Caco-2 (cell line): ENCODE measurements around the gene PITRM1. TPM values are rescaled to one million over a fixed set of nuclear protein-coding genes. Genes with fewer than 3 reads are reported as not detected.

Experiments
- BruUV-seq: library from RNA; stranded (reverse); fragments of 400-500 nt; replicated peaks from 2 replicates; lab custom pipeline; 2021; lab: Mats Ljungman, UMichigan
- CTCF ChIA-PET: fragments of 300-600 bp; sonication (Branson Sonifier 250); formaldehyde crosslinking; loops from one replicate; lab custom pipeline; 2022; ENCODE audit warnings: antibody characterized with exemption; lab: Charles Lee
- POLR2A ChIA-PET: fragments of 300-600 bp; sonication (Branson Sonifier 250); formaldehyde crosslinking; loops from one replicate; lab custom pipeline; 2022; ENCODE audit warnings: antibody characterized with exemption; lab: Charles Lee
- DNase-seq, 2 experiments: peaks; one replicate each; pipeline versions ENCODE4 v3.0.0 to v3.0.0-alpha.2; 2020 to 2022
- H3K27me3 ChIP-seq: replicated peaks from 2 replicates; pipeline ENCODE4 v1.6.0; 2011; ENCODE audit warnings: low read length; ENCODE audit not compliant: control insufficient read depth, insufficient read depth
- H3K36me3 ChIP-seq: 2 replicates; pipeline ENCODE4 v1.5.1; 2011; ENCODE audit warnings: low read length; ENCODE audit not compliant: control insufficient read depth, insufficient read depth
- H3K4me1 ChIP-seq: fragments of 250-450 bp; sonication (Bioruptor Pico); 2 replicates; pipeline ENCODE4 v1.5.1; 2020; ENCODE audit warnings: mild to moderate bottlenecking
- H3K4me3 ChIP-seq: 2 replicates; pipeline ENCODE4 v1.5.1; 2011; ENCODE audit warnings: low read depth, mild to moderate bottlenecking, control low read depth, low read length
- H3K9me3 ChIP-seq: fragments of 250-450 bp; sonication (Bioruptor Pico); 2 replicates; pipeline ENCODE4 v1.5.1; 2020; ENCODE audit warnings: mild to moderate bottlenecking, moderate library complexity
- H3K27ac Mint-ChIP-seq: one replicate; pipeline ENCODE4 v1.8.0; 2022; ENCODE audit warnings: mixed read lengths; ENCODE audit not compliant: unreplicated experiment
- H3K27me3 Mint-ChIP-seq: one replicate; pipeline ENCODE4 v1.8.0; 2022; ENCODE audit warnings: mixed read lengths; ENCODE audit not compliant: insufficient read depth, unreplicated experiment
- H3K36me3 Mint-ChIP-seq: one replicate; pipeline ENCODE4 v1.8.0; 2022; ENCODE audit warnings: mild to moderate bottlenecking, mixed read lengths; ENCODE audit not compliant: insufficient read depth, unreplicated experiment
- H3K4me1 Mint-ChIP-seq: one replicate; pipeline ENCODE4 v1.8.0; 2022; ENCODE audit warnings: low read depth, mixed read lengths; ENCODE audit not compliant: unreplicated experiment
- H3K4me3 Mint-ChIP-seq: one replicate; pipeline ENCODE4 v1.8.0; 2022; ENCODE audit warnings: mild to moderate bottlenecking, moderate library complexity, mixed read lengths; ENCODE audit not compliant: unreplicated experiment
- H3K9me3 Mint-ChIP-seq: one replicate; pipeline ENCODE4 v1.8.0; 2022; ENCODE audit warnings: mixed read lengths; ENCODE audit not compliant: unreplicated experiment
- intact Hi-C: fragments of 100-400 bp; cut with micrococcal nuclease; formaldehyde crosslinking; loops from one replicate; pipeline ENCODE4 v1.10.0; 2022; ENCODE audit not compliant: unreplicated experiment
- total RNA-seq: library from RNA; stranded (reverse); gene quantifications from 2 replicates; pipeline ENCODE4 v1.2.3, GENCODE V29; 2022
- TF ChIP-seq, protein P1 (sequence below), 2 experiments: fragments of 200-600 bp in 1 of 2; IDR thresholded peaks; 1 replicate in 1 of 2; 2 replicates in 1 of 2; pipeline versions ENCODE4 v1.5.1 to v1.8.0; 2011 to 2022; ENCODE audit warnings: antibody characterized with exemption in 1 of 2, control low read depth in 1 of 2, inconsistent platforms in 1 of 2, low read depth in 1 of 2, low read length in 1 of 2, mild to moderate bottlenecking in 1 of 2, moderate library complexity in 1 of 2; ENCODE audit not compliant: insufficient read depth in 1 of 2, severe bottlenecking in 1 of 2, unreplicated experiment in 1 of 2

The PITRM1 gene
- total RNA-seq, 1 experiment from 2014 or later: 80.5 TPM

GRCh38 chr10:3097160-3097559 lies 75.4 kb downstream of the PITRM1 start:
- Histone ChIP-seq H3K4me1 (peaks cover 58% of the 10 kb centered on the region), H3K36me3 (peaks cover 3% of the 10 kb centered on the region; the same call in 1 of the 2 replicates), H3K4me3 (no peak overlapping the region), H3K9me3 (no peaks in the 10 kb centered on the region), H3K27me3 (no peaks in the 10 kb centered on the region)
- Mint-ChIP-seq H3K27ac (peak overlapping the region; percentile 60), H3K4me3 (no peak overlapping the region), H3K4me1 (peaks cover 44% of the 10 kb centered on the region), H3K27me3 (no peaks in the 10 kb centered on the region), H3K9me3 (no peaks in the 10 kb centered on the region), H3K36me3 (peaks cover 82% of the 10 kb centered on the region)
- no peak for DNase-seq
- POLR2A ChIA-PET: no interaction called here
- intact Hi-C loops: no loop called here
- CTCF ChIA-PET: no interaction called here
- no TSS peak for BruUV-seq
- TF ChIP-seq, protein P1, sequence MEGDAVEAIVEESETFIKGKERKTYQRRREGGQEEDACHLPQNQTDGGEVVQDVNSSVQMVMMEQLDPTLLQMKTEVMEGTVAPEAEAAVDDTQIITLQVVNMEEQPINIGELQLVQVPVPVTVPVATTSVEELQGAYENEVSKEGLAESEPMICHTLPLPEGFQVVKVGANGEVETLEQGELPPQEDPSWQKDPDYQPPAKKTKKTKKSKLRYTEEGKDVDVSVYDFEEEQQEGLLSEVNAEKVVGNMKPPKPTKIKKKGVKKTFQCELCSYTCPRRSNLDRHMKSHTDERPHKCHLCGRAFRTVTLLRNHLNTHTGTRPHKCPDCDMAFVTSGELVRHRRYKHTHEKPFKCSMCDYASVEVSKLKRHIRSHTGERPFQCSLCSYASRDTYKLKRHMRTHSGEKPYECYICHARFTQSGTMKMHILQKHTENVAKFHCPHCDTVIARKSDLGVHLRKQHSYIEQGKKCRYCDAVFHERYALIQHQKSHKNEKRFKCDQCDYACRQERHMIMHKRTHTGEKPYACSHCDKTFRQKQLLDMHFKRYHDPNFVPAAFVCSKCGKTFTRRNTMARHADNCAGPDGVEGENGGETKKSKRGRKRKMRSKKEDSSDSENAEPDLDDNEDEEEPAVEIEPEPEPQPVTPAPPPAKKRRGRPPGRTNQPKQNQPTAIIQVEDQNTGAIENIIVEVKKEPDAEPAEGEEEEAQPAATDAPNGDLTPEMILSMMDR (IDR thresholded peaks at IDR 0.05; ENCODE audit: insufficient read depth in 1 of 2, low read depth in 1 of 2, low read length in 1 of 2, severe bottlenecking in 1 of 2, unreplicated experiment in 1 of 2): no peak

- ChIA-PET CTCF (no interaction called here), POLR2A (interaction anchor here (1.0 to 2.1 kb wide), 2 partner anchors 22 to 77 kb away, joined by 5 to 14 read pairs; partner anchors contain the start of gene PITRM1)
- H3K4me3 Mint-ChIP-seq: peak overlapping the region; percentile 63
- Histone ChIP-seq H3K9me3 (no peaks in the 10 kb centered on the region), H3K4me1 (peaks cover 69% of the 10 kb centered on the region), H3K36me3 (peaks cover 2% of the 10 kb centered on the region; the same call in 1 of the 2 replicates), H3K4me3 (no peak overlapping the region), H3K27me3 (no peaks in the 10 kb centered on the region)
- peaks cover 84% of the 10 kb centered on the region for H3K36me3 Mint-ChIP-seq
- intact Hi-C loops: no loop called here
- H3K27me3 Mint-ChIP-seq: no peaks in the 10 kb centered on the region
- H3K27ac Mint-ChIP-seq: peak overlapping the region; percentile 96
- no peak for DNase-seq
- BruUV-seq: no TSS peak
- H3K9me3 Mint-ChIP-seq: no peaks in the 10 kb centered on the region
- TF ChIP-seq, protein P1 (IDR thresholded peaks at IDR 0.05; ENCODE audit: insufficient read depth in 1 of 2, low read depth in 1 of 2, low read length in 1 of 2, severe bottlenecking in 1 of 2, unreplicated experiment in 1 of 2): no peak
- peaks cover 54% of the 10 kb centered on the region for H3K4me1 Mint-ChIP-seq
Observed at GRCh38 chr10:3096149-3096548, 76.4 kb downstream of the PITRM1 start.

DNA sequence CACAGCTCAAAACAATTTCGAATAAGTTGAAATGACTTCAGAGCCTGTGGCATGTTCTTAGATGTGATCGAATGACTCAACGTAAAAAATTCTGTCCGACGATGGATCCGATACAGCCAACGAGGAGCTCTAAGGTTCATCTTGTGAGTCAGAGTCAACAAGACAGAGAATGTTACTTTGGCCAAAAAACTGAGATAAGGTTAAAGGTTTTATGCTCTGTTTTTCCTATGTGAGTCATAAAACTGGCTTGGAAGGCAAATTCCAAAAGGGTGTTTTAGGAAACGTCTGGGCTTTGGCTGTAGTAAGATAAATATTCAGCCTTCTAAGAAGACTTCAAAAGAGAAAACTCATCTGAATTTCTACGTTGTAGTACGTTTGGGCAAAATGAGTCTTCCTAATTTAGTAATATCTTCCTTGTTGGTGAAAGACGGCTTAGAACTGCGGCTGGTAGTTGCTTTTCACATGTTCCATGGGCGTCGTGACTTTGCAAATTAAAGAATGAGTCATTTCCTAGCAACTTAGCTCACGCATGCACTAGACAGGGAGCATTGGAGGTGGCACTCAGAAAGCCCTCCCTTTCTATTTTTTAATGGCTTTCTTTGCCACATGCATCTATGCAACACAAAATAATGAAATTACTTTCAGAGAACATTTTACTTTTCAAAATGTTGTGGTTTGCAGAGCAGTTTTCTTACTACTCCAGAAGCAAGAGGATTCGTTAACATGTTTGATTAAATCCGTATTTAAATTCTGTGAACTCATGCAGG lies 77.0 kb downstream of the PITRM1 start:
- Mint-ChIP-seq H3K27ac (peak overlapping the region; percentile 96), H3K4me3 (peak overlapping the region; percentile 63), H3K27me3 (no peaks in the 10 kb centered on the region), H3K36me3 (peaks cover 84% of the 10 kb centered on the region), H3K9me3 (no peaks in the 10 kb centered on the region), H3K4me1 (peaks cover 56% of the 10 kb centered on the region)
- Histone ChIP-seq H3K36me3 (peaks cover 2% of the 10 kb centered on the region; the same call in 1 of the 2 replicates), H3K27me3 (no peaks in the 10 kb centered on the region), H3K4me3 (0 out of 2 replicates have a peak overlapping the region, but pooled peaks have one; percentile 11), H3K4me1 (peaks cover 74% of the 10 kb centered on the region), H3K9me3 (no peaks in the 10 kb centered on the region)
- intact Hi-C loops: loop anchor here (1.0 to 2.0 kb wide), 3 partner anchors 15 to 36 kb away; no protein-coding TSS in a partner anchor
- TSS peak; percentile 54 for BruUV-seq
- DNase-seq: peak; percentile 78 to 82
- CTCF ChIA-PET: interaction anchor here (0.7 to 1.1 kb wide), 2 partner anchors 23 to 27 kb away, joined by 3 to 7 read pairs; no protein-coding TSS in a partner anchor
- POLR2A ChIA-PET: interaction anchor here (1.0 to 2.1 kb wide), 4 partner anchors 22 to 77 kb away, joined by 5 to 14 read pairs (median 6); partner anchors contain the start of gene PITRM1
- TF ChIP-seq, protein P1 (IDR thresholded peaks at IDR 0.05; ENCODE audit: insufficient read depth in 1 of 2, low read depth in 1 of 2, low read length in 1 of 2, severe bottlenecking in 1 of 2, unreplicated experiment in 1 of 2): no peak
